HEK293 (cell line): ENCODE measurements around the gene S100A6.

Source experiments
- CTCF ChIA-PET: fragments of 350-600 bp; formaldehyde crosslinking; extraction: SDS; loops from one replicate; lab custom pipeline; 2021; ENCODE audit warnings: antibody characterized with exemption; lab: Yijun Ruan, JAX
- POLR2A ChIA-PET: fragments of 300-600 bp; formaldehyde crosslinking; extraction: SDS; loops from one replicate; lab custom pipeline; 2020; ENCODE audit warnings: antibody characterized with exemption, inconsistent platforms; lab: Yijun Ruan, JAX
- H3K27ac ChIP-seq: fragments of 200-500 bp; sonication (Bioruptor generic); 2 replicates; pipeline ENCODE4 v1.5.1; 2014; ENCODE audit warnings: low read depth, low read length, control low read depth, inconsistent platforms; ENCODE audit errors: extremely low read depth
- H3K36me3 ChIP-seq, 2 experiments: fragments of 200-500 bp in 1 of 2; sonication (Bioruptor generic) in 1 of 2; 1 replicate in 1 of 2; 2 replicates in 1 of 2; pipeline ENCODE4 v1.5.1; 2014 to 2017; ENCODE audit warnings: inconsistent platforms in 2 of 2, low read length in 2 of 2; ENCODE audit not compliant: control insufficient read depth in 2 of 2, insufficient read depth in 1 of 2
- H3K4me1 ChIP-seq: fragments of 200-500 bp; sonication (Bioruptor generic); 2 replicates; pipeline ENCODE4 v1.5.1; 2014; ENCODE audit warnings: mild to moderate bottlenecking, low read length, inconsistent platforms; ENCODE audit not compliant: control insufficient read depth, insufficient read depth
- H3K4me3 ChIP-seq: 2 replicates; pipeline ENCODE4 v1.5.1; 2011; ENCODE audit warnings: low read depth, mild to moderate bottlenecking, control low read depth, low read length, moderate library complexity
- H3K9me3 ChIP-seq: fragments of 200-500 bp; sonication (Bioruptor generic); 2 replicates; pipeline ENCODE4 v1.5.1; 2014; ENCODE audit warnings: low read depth, low read length, inconsistent platforms; ENCODE audit not compliant: control insufficient read depth, insufficient read depth
- HOXD13 ChIP-seq: sonication (generic); formaldehyde crosslinking; IDR thresholded peaks from 2 replicates; pipeline ENCODE4 v1.8.0; 2022; ENCODE audit warnings: missing genetic modification reagents, borderline replicate concordance
- KLF10 ChIP-seq: fragments of 450-650 bp; IDR thresholded peaks from 2 replicates; pipeline ENCODE4 v1.5.1; 2018; ENCODE audit warnings: missing biosample characterization, mild to moderate bottlenecking, missing genetic modification characterization
- OSR2 ChIP-seq: fragments of 450-650 bp; formaldehyde crosslinking; IDR thresholded peaks from 2 replicates; pipeline ENCODE4 v1.5.1; 2016; ENCODE audit warnings: missing biosample characterization, missing genetic modification characterization
- TRIM28 ChIP-seq: IDR thresholded peaks from 2 replicates; pipeline ENCODE4 v1.6.1; 2011; ENCODE audit warnings: low read length, control low read depth, borderline replicate concordance
- ZFP69B ChIP-seq: fragments of 450-650 bp; formaldehyde crosslinking; IDR thresholded peaks from 2 replicates; pipeline ENCODE4 v1.5.1; 2016; ENCODE audit warnings: missing biosample characterization, missing genetic modification characterization
- ZNF140 ChIP-seq: fragments of 450-650 bp; formaldehyde crosslinking; IDR thresholded peaks from 2 replicates; pipeline ENCODE4 v1.5.1; 2016; ENCODE audit warnings: missing biosample characterization, missing genetic modification characterization
- ZNF146 ChIP-seq: fragments of 450-650 bp; formaldehyde crosslinking; IDR thresholded peaks from 2 replicates; pipeline ENCODE4 v1.5.1; 2016; ENCODE audit warnings: missing biosample characterization, missing genetic modification characterization
- ZNF184 ChIP-seq: fragments of 450-650 bp; IDR thresholded peaks from 2 replicates; pipeline ENCODE4 v1.5.1; 2018; ENCODE audit warnings: missing biosample characterization, mild to moderate bottlenecking, missing genetic modification characterization
- ZNF341 ChIP-seq: fragments of 450-650 bp; formaldehyde crosslinking; IDR thresholded peaks from 2 replicates; pipeline ENCODE4; 2016; ENCODE audit warnings: low read depth, missing biosample characterization, missing genetic modification characterization
- ZNF350 ChIP-seq: fragments of 450-650 bp; formaldehyde crosslinking; IDR thresholded peaks from 2 replicates; pipeline ENCODE4 v1.5.0; 2017; ENCODE audit warnings: missing biosample characterization, mild to moderate bottlenecking, missing genetic modification characterization
- ZNF37A ChIP-seq: fragments of 450-650 bp; IDR thresholded peaks from 2 replicates; pipeline ENCODE4 v1.5.1; 2018; ENCODE audit warnings: missing biosample characterization, missing genetic modification characterization
- ZNF555 ChIP-seq: fragments of 450-650 bp; formaldehyde crosslinking; conservative IDR thresholded peaks from 2 replicates; pipeline ENCODE4 v1.5.1; 2017; ENCODE audit warnings: missing biosample characterization, mild to moderate bottlenecking, missing genetic modification characterization, inconsistent platforms
- ZNF585B ChIP-seq: fragments of 450-650 bp; formaldehyde crosslinking; IDR thresholded peaks from 2 replicates; pipeline ENCODE4 v1.5.1; 2016; ENCODE audit warnings: missing biosample characterization, missing genetic modification characterization
- ZNF600 ChIP-seq: fragments of 450-650 bp; formaldehyde crosslinking; IDR thresholded peaks from 2 replicates; pipeline ENCODE4 v1.5.1; 2016; ENCODE audit warnings: missing biosample characterization, missing genetic modification characterization
- ZNF623 ChIP-seq: fragments of 450-650 bp; formaldehyde crosslinking; IDR thresholded peaks from 2 replicates; pipeline ENCODE4 v1.5.1; 2016; ENCODE audit warnings: missing biosample characterization, missing genetic modification characterization
- ZNF654 ChIP-seq: fragments of 450-650 bp; formaldehyde crosslinking; IDR thresholded peaks from 2 replicates; pipeline ENCODE4 v1.5.1; 2016; ENCODE audit warnings: low read depth, missing biosample characterization, missing genetic modification characterization
- ZNF777 ChIP-seq: fragments of 450-650 bp; formaldehyde crosslinking; IDR thresholded peaks from 2 replicates; pipeline ENCODE4 v1.5.1; 2017; ENCODE audit warnings: missing biosample characterization, missing genetic modification characterization, borderline replicate concordance
- ZSCAN23 ChIP-seq: fragments of 450-650 bp; formaldehyde crosslinking; IDR thresholded peaks from 2 replicates; pipeline ENCODE4 v1.5.1; 2016; ENCODE audit warnings: missing biosample characterization, missing genetic modification characterization
- TF ChIP-seq, protein P1 (sequence below): fragments of 450-650 bp; formaldehyde crosslinking; IDR thresholded peaks from 2 replicates; pipeline ENCODE4 v1.5.1; 2016; ENCODE audit warnings: missing biosample characterization, missing genetic modification characterization
- TF ChIP-seq, protein P2 (sequence below): fragments of 450-650 bp; formaldehyde crosslinking; IDR thresholded peaks from 2 replicates; pipeline ENCODE4 v1.5.1; 2017; ENCODE audit warnings: missing biosample characterization, missing genetic modification characterization
- TF ChIP-seq, protein P3 (sequence below): fragments of 450-650 bp; formaldehyde crosslinking; IDR thresholded peaks from 2 replicates; pipeline ENCODE4 v1.5.1; 2016; ENCODE audit warnings: missing biosample characterization, missing genetic modification characterization
- TF ChIP-seq, protein P4 (sequence below): fragments of 450-650 bp; formaldehyde crosslinking; IDR thresholded peaks from 2 replicates; pipeline ENCODE4 v1.5.0; 2017; ENCODE audit warnings: missing biosample characterization, missing genetic modification characterization, borderline replicate concordance

The S100A6 gene

DNA sequence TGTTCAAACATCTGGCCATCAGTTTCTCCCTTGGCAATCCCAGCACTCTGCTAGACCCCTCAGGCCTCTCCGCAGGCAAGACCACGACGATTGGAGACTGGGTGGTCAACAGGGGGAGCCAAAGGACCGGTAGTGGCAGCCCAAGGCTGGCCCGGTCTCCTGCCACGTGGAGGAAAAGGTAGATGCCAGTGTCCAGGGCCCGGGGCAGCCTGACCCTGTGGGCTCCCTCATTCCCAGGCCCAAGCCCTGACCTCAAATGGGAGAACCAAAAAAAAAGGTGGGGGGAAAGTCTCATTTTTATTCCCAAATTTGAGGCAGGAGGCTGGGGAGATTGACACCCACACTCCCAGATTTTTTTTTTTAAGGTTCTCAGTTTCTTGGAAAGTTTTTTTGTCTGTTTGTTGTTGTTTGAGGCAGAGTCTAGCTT lies 24.8 kb downstream of the S100A6 start (continued):
- TF ChIP-seq, protein P1, sequence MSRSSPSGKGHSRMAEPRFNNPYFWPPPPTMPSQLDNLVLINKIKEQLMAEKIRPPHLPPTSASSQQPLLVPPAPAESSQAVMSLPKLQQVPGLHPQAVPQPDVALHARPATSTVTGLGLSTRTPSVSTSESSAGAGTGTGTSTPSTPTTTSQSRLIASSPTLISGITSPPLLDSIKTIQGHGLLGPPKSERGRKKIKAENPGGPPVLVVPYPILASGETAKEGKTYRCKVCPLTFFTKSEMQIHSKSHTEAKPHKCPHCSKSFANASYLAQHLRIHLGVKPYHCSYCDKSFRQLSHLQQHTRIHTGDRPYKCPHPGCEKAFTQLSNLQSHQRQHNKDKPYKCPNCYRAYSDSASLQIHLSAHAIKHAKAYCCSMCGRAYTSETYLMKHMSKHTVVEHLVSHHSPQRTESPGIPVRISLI (tag by site-specific recombination): peak; percentile 50; the same call in 1 of the 2 replicates
- TF ChIP-seq ZNF146: no peak
- no peak for TF ChIP-seq KLF10 (tag by site-specific recombination)
- no peak for TF ChIP-seq ZFP69B (tag by site-specific recombination)
- no peak for TF ChIP-seq ZNF585B
- TF ChIP-seq, protein P2, sequence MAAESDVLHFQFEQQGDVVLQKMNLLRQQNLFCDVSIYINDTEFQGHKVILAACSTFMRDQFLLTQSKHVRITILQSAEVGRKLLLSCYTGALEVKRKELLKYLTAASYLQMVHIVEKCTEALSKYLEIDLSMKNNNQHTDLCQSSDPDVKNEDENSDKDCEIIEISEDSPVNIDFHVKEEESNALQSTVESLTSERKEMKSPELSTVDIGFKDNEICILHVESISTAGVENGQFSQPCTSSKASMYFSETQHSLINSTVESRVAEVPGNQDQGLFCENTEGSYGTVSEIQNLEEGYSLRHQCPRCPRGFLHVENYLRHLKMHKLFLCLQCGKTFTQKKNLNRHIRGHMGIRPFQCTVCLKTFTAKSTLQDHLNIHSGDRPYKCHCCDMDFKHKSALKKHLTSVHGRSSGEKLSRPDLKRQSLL (tag by site-specific recombination): no peak
- TF ChIP-seq, protein P3, sequence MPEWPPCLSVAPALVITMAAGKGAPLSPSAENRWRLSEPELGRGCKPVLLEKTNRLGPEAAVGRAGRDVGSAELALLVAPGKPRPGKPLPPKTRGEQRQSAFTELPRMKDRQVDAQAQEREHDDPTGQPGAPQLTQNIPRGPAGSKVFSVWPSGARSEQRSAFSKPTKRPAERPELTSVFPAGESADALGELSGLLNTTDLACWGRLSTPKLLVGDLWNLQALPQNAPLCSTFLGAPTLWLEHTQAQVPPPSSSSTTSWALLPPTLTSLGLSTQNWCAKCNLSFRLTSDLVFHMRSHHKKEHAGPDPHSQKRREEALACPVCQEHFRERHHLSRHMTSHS (tag by site-specific recombination): no peak
- no peak for TF ChIP-seq ZNF184 (tag by site-specific recombination)
- no peak for TF ChIP-seq OSR2 (tag by site-specific recombination)
- TF ChIP-seq ZNF350 (tag by site-specific recombination): no peak
- TF ChIP-seq ZNF600 (tag by site-specific recombination): no peak
- no peak for TF ChIP-seq ZSCAN23 (tag by site-specific recombination)
- TF ChIP-seq HOXD13 (CRISPR knock-in tag): no peak
- TF ChIP-seq ZNF37A (tag by site-specific recombination): no peak
- no peak for TF ChIP-seq ZNF140
- TF ChIP-seq, protein P4, sequence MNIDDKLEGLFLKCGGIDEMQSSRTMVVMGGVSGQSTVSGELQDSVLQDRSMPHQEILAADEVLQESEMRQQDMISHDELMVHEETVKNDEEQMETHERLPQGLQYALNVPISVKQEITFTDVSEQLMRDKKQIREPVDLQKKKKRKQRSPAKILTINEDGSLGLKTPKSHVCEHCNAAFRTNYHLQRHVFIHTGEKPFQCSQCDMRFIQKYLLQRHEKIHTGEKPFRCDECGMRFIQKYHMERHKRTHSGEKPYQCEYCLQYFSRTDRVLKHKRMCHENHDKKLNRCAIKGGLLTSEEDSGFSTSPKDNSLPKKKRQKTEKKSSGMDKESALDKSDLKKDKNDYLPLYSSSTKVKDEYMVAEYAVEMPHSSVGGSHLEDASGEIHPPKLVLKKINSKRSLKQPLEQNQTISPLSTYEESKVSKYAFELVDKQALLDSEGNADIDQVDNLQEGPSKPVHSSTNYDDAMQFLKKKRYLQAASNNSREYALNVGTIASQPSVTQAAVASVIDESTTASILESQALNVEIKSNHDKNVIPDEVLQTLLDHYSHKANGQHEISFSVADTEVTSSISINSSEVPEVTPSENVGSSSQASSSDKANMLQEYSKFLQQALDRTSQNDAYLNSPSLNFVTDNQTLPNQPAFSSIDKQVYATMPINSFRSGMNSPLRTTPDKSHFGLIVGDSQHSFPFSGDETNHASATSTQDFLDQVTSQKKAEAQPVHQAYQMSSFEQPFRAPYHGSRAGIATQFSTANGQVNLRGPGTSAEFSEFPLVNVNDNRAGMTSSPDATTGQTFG: no peak
- TF ChIP-seq ZNF341 (tag by site-specific recombination): no peak
- TF ChIP-seq ZNF555 (tag by site-specific recombination): no peak
- no peak for TF ChIP-seq ZNF623

DNA sequence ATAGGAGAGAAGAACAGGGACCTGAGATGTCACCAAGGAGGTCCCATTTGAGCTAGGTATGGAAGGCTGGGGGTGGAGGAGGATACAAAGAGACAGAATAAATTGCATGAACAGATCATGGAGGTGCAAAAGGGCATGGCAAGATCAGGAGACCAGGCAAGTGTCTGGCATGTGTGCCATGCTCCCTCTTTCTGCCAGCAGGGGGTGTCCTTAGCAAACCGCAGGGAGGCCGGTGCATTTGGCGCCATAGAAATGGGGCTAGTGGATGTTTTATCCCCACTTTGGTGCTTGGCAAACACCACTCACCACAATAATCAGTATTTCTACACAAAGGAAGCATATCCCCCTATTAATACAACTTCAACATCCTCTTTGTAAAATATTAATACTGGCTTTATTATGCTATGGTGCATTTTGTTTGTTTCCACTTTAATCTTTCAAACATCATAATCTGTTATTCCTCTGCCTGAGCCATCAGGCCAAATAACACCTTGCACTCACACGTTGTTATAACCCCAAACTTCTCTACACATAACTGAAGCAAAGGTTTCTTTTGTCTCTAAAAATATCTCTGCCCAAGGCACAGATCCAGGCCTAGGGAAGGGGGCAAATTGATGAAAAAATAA lies 25.9 kb downstream of the S100A6 start:
- Histone ChIP-seq H3K9me3 (no peaks in the 10 kb centered on the region), H3K4me1 (no peaks in the 10 kb centered on the region), H3K4me3 (no peak overlapping the region), H3K36me3 (no peaks in the 10 kb centered on the region), H3K27ac (no peak overlapping the region)
- POLR2A ChIA-PET: interaction anchor here (1.2 to 1.6 kb wide), 2 partner anchors 118 to 480 kb away, joined by 4 to 8 read pairs; partner anchors contain the start of genes RPS27 and S100A13
- CTCF ChIA-PET: interaction anchor here (0.6 to 7.1 kb wide), 29 partner anchors 12 to 609 kb away, joined by 3 to 148 read pairs (median 4); partner anchors contain the start of genes CHTOP, RAB13, S100A1 and S100A13
- TF ChIP-seq TRIM28 (peak; percentile 48; the same call in 1 of the 2 replicates), ZNF654 (peak; percentile 60), ZNF777 (tag by site-specific recombination) (no peak)
